IMR-90 (cell line): Measurements from ENCODE around the gene POLG2.

ENCODE experiments used
- BHLHE40 ChIP-seq: fragments of 150-350 bp; IDR thresholded peaks from 2 replicates; pipeline ENCODE4 v1.6.1; 2016; ENCODE audit warnings: mild to moderate bottlenecking, low read depth, low read length
- CTCF ChIP-seq: conservative IDR thresholded peaks from 2 replicates; pipeline ENCODE4 v1.5.1; 2012; ENCODE audit warnings: mild to moderate bottlenecking, low read depth, low read length, improper control_type of control experiment
- MAFK ChIP-seq: IDR thresholded peaks from 2 replicates; pipeline ENCODE4 v1.6.1; 2012; ENCODE audit warnings: low read depth, low read length, improper control_type of control experiment
- MXI1 ChIP-seq: IDR thresholded peaks from 2 replicates; pipeline ENCODE4 v1.6.1; 2012; ENCODE audit warnings: low read depth, mild to moderate bottlenecking, low read length, moderate library complexity, borderline replicate concordance
- POLR2A ChIP-seq: IDR thresholded peaks from 2 replicates; pipeline ENCODE4 v1.6.1; 2012; ENCODE audit warnings: mild to moderate bottlenecking, low read depth, low read length
- RAD21 ChIP-seq: IDR thresholded peaks from 2 replicates; pipeline ENCODE4 v1.6.1; 2012; ENCODE audit warnings: low read length, improper control_type of control experiment
- RFX5 ChIP-seq: IDR thresholded peaks from 2 replicates; pipeline ENCODE4 v1.8.0; 2012; ENCODE audit warnings: low read depth, mild to moderate bottlenecking, low read length, moderate library complexity
- SMC3 ChIP-seq: fragments of 150-350 bp; IDR thresholded peaks from 2 replicates; pipeline ENCODE4 v1.6.1; 2016; ENCODE audit warnings: low read depth, mild to moderate bottlenecking, antibody characterized with exemption, low read length, moderate library complexity
- USF2 ChIP-seq: fragments of 150-350 bp; IDR thresholded peaks from 2 replicates; pipeline ENCODE4 v1.6.1; 2017; ENCODE audit warnings: mild to moderate bottlenecking, antibody characterized with exemption, low read length, low read depth

GRCh38 chr17:64461788-64462187 lies 35.1 kb downstream of the POLG2 start:
- TF ChIP-seq CTCF (no peak), MXI1 (no peak), MAFK (no peak), RFX5 (no peak), SMC3 (no peak), POLR2A (no peak), BHLHE40 (no peak), USF2 (no peak), RAD21 (no peak)
